ENCODE measurements around the gene INSC. TPM values are rescaled to one million over a fixed set of nuclear protein-coding genes. Genes with fewer than 3 reads are reported as not detected.

Gene INSC
- total and polyA plus RNA-seq, 9 donors: 0.10 to 0.38 (median 0.21) TPM; not detected in 3

DNA sequence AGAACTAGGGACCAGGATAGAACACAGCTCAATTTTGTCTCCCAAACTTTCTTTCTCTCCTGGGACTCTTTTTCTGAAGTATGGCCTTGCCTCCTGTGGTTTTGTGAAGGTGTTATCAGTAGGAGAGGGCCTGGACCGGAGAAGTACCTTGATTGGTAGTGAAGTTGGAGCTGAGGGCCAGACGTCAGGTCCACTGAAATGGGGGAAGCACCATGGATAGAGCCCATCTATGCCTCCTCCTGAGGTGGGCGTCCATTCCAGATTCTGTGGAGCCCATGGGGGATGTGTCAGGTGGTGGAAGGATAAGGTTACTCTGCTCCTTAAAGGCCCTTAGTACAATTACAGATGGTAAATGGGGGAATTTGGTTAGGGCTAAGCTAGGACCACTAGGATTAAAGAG lies 109.7 kb downstream of the INSC start:
- WGBS, 3 donors: 35 to 64% (median 45%) methylated on average over 3 of the region's 3 CpGs
- Histone ChIP-seq H3K27ac (no peak overlapping the region), H3K36me3 (no peaks in the 10 kb centered on the region), H3K9me3 (no peaks in the 10 kb centered on the region), H3K4me1 (ENCODE audit: insufficient read depth) (no peaks in the 10 kb centered on the region), H3K4me3 (no peak overlapping the region), H3K27me3 (no peaks in the 10 kb centered on the region)
- intact Hi-C loops (cut with DNase I): no loop called here
- TF ChIP-seq EP300 (IDR thresholded peaks at IDR 0.05): no peak
- no peak for TF ChIP-seq POLR2A (IDR thresholded peaks at IDR 0.05)
- TF ChIP-seq, protein P1, sequence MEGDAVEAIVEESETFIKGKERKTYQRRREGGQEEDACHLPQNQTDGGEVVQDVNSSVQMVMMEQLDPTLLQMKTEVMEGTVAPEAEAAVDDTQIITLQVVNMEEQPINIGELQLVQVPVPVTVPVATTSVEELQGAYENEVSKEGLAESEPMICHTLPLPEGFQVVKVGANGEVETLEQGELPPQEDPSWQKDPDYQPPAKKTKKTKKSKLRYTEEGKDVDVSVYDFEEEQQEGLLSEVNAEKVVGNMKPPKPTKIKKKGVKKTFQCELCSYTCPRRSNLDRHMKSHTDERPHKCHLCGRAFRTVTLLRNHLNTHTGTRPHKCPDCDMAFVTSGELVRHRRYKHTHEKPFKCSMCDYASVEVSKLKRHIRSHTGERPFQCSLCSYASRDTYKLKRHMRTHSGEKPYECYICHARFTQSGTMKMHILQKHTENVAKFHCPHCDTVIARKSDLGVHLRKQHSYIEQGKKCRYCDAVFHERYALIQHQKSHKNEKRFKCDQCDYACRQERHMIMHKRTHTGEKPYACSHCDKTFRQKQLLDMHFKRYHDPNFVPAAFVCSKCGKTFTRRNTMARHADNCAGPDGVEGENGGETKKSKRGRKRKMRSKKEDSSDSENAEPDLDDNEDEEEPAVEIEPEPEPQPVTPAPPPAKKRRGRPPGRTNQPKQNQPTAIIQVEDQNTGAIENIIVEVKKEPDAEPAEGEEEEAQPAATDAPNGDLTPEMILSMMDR (IDR thresholded peaks at IDR 0.05): no peak
- DNase-seq: no peak

DNA sequence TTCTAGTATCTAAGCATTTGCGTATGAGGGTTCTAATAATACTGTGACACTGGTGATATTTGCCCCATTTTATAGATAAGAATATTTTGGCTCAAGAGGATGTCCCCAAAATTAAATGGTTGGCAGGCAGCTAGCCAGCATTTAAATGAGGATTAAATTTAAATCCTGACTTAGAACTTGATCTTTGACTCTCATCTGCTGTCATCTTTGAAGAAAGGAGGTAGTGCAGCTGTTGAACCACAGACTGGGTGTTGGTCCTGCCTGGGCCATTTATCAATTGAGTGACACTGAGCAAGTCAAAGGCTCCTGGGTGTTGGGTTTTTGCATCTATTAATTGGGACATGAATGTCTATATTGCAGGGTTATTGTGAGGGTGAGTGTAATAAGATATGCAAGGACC lies 112.3 kb downstream of the INSC start:
- no peak for DNase-seq
- Histone ChIP-seq H3K27me3 (no peaks in the 10 kb centered on the region), H3K9me3 (no peaks in the 10 kb centered on the region), H3K36me3 (no peaks in the 10 kb centered on the region), H3K27ac (no peak overlapping the region), H3K4me1 (ENCODE audit: insufficient read depth) (no peaks in the 10 kb centered on the region), H3K4me3 (no peak overlapping the region)
- intact Hi-C loops (cut with DNase I): no loop called here
- TF ChIP-seq EP300 (IDR thresholded peaks at IDR 0.05): no peak
- TF ChIP-seq, protein P1 (IDR thresholded peaks at IDR 0.05): no peak
- TF ChIP-seq POLR2A (IDR thresholded peaks at IDR 0.05): no peak
- 87 to 90% (median 89%) methylated on average over 1 of the region's 1 CpG for WGBS, 3 donors

DNA sequence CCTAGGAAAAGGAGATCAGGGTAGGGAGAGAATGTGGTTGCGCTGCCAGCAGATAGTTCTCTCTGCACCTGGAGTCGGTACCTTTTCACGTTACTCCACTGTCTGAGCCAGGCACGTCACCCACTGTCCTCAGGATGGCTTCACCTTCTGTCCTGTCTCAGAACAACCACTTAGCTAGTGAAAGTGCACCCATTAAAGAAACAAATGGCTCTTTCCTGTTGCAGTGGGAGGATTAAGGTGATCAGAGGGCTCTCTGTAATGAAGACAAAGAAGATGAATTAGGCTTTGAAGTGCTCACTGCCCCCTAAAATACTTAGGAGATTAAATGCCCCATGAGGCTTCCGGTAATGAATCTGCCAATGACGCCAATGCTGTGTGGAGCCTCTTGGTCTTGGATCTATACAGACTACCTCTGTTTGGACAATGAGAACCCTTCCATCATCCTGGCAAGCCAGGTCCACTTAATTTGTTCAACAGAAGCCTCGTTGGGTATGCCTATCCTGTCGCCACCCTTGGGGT lies 113.7 kb downstream of the INSC start:
- Histone ChIP-seq H3K27me3 (no peaks in the 10 kb centered on the region), H3K36me3 (no peaks in the 10 kb centered on the region), H3K4me3 (no peak overlapping the region), H3K4me1 (ENCODE audit: insufficient read depth) (no peaks in the 10 kb centered on the region), H3K27ac (no peak overlapping the region), H3K9me3 (no peaks in the 10 kb centered on the region)
- no peak for DNase-seq
- TF ChIP-seq POLR2A (IDR thresholded peaks at IDR 0.05) (no peak), EP300 (IDR thresholded peaks at IDR 0.05) (no peak)
- TF ChIP-seq, protein P1 (IDR thresholded peaks at IDR 0.05): no peak
- intact Hi-C loops (cut with DNase I): no loop called here
- WGBS, 3 donors: 56 to 76% (median 75%) methylated on average over 8 of the region's 8 CpGs

DNA sequence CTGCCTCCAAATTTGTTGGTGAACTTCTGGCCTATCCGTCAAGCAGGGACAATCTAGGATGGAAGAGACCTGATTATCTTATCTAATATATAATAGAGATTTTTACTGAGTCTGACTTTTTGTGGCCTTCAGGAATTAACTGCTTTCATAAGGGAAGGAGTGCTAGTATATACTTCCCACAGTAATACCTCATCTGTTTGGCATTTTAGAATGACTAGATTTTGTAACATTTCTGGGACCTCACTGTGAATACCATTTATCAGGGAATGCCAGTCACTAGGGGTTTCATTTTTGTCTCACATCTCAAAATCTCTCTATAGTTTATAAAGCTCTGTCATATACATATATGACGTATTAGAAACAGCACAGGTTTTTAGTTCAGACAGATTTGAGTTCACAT lies 114.3 kb downstream of the INSC start:
- no peaks in the 10 kb centered on the region for H3K4me1 ChIP-seq (ENCODE audit: insufficient read depth)
- intact Hi-C loops (cut with DNase I): no loop called here
- no peaks in the 10 kb centered on the region for H3K27me3 ChIP-seq
- no peak for DNase-seq
- H3K27ac ChIP-seq: no peak overlapping the region
- no peaks in the 10 kb centered on the region for H3K36me3 ChIP-seq
- no peaks in the 10 kb centered on the region for H3K9me3 ChIP-seq
- 0 to 79% (median 0%) methylated on average over 2 of the region's 2 CpGs for WGBS, 3 donors
- H3K4me3 ChIP-seq: no peak overlapping the region
- TF ChIP-seq EP300 (IDR thresholded peaks at IDR 0.05) (no peak), POLR2A (IDR thresholded peaks at IDR 0.05) (no peak)
- TF ChIP-seq, protein P1 (IDR thresholded peaks at IDR 0.05): no peak

Data from ovary (tissue), 9 donors.